Nephron progenitor cell (in vitro differentiated cells): ENCODE data around the gene TCF7L1.

Source experiments
- DNase-seq: peaks from one replicate; pipeline ENCODE4 v3.0.0; 2021
- H3K27ac Mint-ChIP-seq: 2 replicates; pipeline ENCODE4 v1.8.0; 2021; ENCODE audit warnings: mild to moderate bottlenecking, moderate library complexity, mixed read lengths
- H3K27me3 Mint-ChIP-seq: 2 replicates; pipeline ENCODE4 v1.8.0; 2021; ENCODE audit warnings: mild to moderate bottlenecking, low read depth, mixed read lengths; ENCODE audit not compliant: poor library complexity
- H3K36me3 Mint-ChIP-seq: 2 replicates; pipeline ENCODE4 v1.8.0; 2021; ENCODE audit warnings: low read depth, mixed read lengths
- H3K4me1 Mint-ChIP-seq: 2 replicates; pipeline ENCODE4 v1.8.0; 2021; ENCODE audit warnings: mixed read lengths
- H3K4me3 Mint-ChIP-seq: 2 replicates; pipeline ENCODE4 v1.8.0; 2021; ENCODE audit warnings: mild to moderate bottlenecking, moderate library complexity, mixed read lengths
- H3K9me3 Mint-ChIP-seq: 2 replicates; pipeline ENCODE4 v1.8.0; 2021; ENCODE audit warnings: mild to moderate bottlenecking, moderate library complexity, mixed read lengths
- TF ChIP-seq, protein P1 (sequence below): fragments of 200-600 bp; sonication (generic); IDR thresholded peaks from 2 replicates; pipeline ENCODE4 v1.5.0; 2021; ENCODE audit warnings: antibody characterized with exemption

TCF7L1 gene

DNA sequence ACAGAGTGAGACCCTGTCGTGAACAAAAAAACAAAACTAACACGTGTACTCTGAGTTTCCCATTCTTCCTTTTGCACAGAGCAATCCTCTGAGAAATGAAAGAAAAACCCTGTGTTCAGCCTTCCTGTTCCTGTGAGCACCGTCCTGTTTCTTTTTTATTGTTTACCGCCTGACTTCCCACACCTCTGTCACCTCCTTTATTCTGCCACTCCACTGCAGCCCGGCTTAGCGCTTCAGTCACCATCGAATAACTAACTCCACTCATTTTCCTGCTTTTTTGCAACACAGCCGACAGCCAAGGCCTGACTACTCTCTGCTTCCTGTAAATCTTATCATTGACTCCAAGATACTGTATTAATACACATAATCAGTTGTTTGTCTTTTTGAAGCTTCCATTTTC is 153.7 kb downstream of the TCF7L1 start:
- no peaks in the 10 kb centered on the region for H3K27me3 Mint-ChIP-seq
- no peak overlapping the region for H3K4me3 Mint-ChIP-seq
- peaks cover 60% of the 10 kb centered on the region for H3K36me3 Mint-ChIP-seq
- H3K4me1 Mint-ChIP-seq: peaks cover 46% of the 10 kb centered on the region
- peak overlapping the region; percentile 93 for H3K27ac Mint-ChIP-seq
- DNase-seq: no peak
- TF ChIP-seq, protein P1, sequence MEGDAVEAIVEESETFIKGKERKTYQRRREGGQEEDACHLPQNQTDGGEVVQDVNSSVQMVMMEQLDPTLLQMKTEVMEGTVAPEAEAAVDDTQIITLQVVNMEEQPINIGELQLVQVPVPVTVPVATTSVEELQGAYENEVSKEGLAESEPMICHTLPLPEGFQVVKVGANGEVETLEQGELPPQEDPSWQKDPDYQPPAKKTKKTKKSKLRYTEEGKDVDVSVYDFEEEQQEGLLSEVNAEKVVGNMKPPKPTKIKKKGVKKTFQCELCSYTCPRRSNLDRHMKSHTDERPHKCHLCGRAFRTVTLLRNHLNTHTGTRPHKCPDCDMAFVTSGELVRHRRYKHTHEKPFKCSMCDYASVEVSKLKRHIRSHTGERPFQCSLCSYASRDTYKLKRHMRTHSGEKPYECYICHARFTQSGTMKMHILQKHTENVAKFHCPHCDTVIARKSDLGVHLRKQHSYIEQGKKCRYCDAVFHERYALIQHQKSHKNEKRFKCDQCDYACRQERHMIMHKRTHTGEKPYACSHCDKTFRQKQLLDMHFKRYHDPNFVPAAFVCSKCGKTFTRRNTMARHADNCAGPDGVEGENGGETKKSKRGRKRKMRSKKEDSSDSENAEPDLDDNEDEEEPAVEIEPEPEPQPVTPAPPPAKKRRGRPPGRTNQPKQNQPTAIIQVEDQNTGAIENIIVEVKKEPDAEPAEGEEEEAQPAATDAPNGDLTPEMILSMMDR: no peak
- no peaks in the 10 kb centered on the region for H3K9me3 Mint-ChIP-seq

DNA sequence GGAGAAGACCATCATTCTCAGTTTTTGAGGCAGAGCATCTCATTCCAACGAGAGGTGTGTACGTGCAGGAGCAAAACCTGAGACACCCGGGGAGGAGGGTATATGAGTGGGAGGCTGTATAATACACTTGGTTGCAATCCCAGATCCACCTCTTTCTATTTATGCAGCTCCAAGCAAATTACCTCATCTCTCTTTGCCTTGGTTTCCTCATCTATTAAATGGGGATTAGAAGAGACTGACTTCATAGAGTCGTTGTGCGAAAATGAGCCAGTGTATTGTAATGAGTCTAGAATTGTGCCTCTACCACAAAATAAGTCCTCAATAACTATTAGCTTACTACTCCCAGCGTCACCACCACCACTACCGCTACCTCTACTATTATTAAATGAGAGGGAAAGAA is 154.5 kb downstream of the TCF7L1 start:
- H3K27ac Mint-ChIP-seq: no peak overlapping the region
- H3K4me3 Mint-ChIP-seq: no peak overlapping the region
- peaks cover 38% of the 10 kb centered on the region for H3K4me1 Mint-ChIP-seq
- TF ChIP-seq, protein P1: no peak
- no peaks in the 10 kb centered on the region for H3K9me3 Mint-ChIP-seq
- H3K27me3 Mint-ChIP-seq: peaks cover 2% of the 10 kb centered on the region
- peaks cover 68% of the 10 kb centered on the region for H3K36me3 Mint-ChIP-seq
- no peak for DNase-seq

GRCh38 chr2:85288244-85288725 is 155.1 kb downstream of the TCF7L1 start:
- Mint-ChIP-seq H3K36me3 (peaks cover 73% of the 10 kb centered on the region), H3K27ac (peak overlapping the region; percentile 40)
- no peak for DNase-seq

GRCh38 chr2:85291425-85292023 is 158.3 kb downstream of the TCF7L1 start:
- H3K27ac Mint-ChIP-seq: peak overlapping the region; percentile 88

More at GRCh38 chr2:85288244-85288725, 155.1 kb downstream of the TCF7L1 start:
- TF ChIP-seq, protein P1: no peak
- Mint-ChIP-seq H3K27me3 (peaks cover 3% of the 10 kb centered on the region), H3K9me3 (no peaks in the 10 kb centered on the region), H3K4me1 (peaks cover 33% of the 10 kb centered on the region), H3K4me3 (no peak overlapping the region)

DNA sequence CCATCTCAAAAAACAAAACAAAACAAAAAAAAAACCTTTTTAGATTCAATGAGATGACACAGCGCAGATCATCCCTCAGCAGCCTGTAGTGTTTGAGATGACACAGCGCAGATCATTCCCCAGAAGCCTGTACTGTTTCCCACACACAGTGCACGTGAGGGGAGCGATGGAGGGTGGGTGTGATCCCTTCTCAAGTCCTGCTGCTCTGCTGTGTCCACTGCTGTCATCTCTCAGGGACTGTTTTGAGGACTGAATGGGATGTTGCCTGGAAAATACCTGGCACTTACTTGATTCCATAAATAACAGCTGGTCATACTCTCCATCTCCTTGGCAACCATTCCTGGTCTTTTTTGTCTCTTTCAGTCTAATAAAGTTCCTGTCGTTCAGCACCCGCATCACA is 168.9 kb downstream of the TCF7L1 start:
- H3K4me1 Mint-ChIP-seq: peaks cover 47% of the 10 kb centered on the region
- H3K36me3 Mint-ChIP-seq: peaks cover 40% of the 10 kb centered on the region
- H3K9me3 Mint-ChIP-seq: no peaks in the 10 kb centered on the region
- H3K27me3 Mint-ChIP-seq: no peaks in the 10 kb centered on the region
- no peak overlapping the region for H3K4me3 Mint-ChIP-seq
- DNase-seq: no peak
- TF ChIP-seq, protein P1: no peak
- no peak overlapping the region for H3K27ac Mint-ChIP-seq

More at GRCh38 chr2:85291425-85292023, 158.3 kb downstream of the TCF7L1 start:
- peaks cover 3% of the 10 kb centered on the region for H3K27me3 Mint-ChIP-seq
- H3K4me1 Mint-ChIP-seq: peaks cover 18% of the 10 kb centered on the region
- TF ChIP-seq, protein P1: no peak
- H3K4me3 Mint-ChIP-seq: no peak overlapping the region
- no peaks in the 10 kb centered on the region for H3K9me3 Mint-ChIP-seq
- H3K36me3 Mint-ChIP-seq: peaks cover 76% of the 10 kb centered on the region
- DNase-seq: no peak
